Measurements from ENCODE around the gene TRMT112.
A peak's percentile ranks its signal among the peaks of the same experiment; 100 is the strongest.

Gene TRMT112

DNA sequence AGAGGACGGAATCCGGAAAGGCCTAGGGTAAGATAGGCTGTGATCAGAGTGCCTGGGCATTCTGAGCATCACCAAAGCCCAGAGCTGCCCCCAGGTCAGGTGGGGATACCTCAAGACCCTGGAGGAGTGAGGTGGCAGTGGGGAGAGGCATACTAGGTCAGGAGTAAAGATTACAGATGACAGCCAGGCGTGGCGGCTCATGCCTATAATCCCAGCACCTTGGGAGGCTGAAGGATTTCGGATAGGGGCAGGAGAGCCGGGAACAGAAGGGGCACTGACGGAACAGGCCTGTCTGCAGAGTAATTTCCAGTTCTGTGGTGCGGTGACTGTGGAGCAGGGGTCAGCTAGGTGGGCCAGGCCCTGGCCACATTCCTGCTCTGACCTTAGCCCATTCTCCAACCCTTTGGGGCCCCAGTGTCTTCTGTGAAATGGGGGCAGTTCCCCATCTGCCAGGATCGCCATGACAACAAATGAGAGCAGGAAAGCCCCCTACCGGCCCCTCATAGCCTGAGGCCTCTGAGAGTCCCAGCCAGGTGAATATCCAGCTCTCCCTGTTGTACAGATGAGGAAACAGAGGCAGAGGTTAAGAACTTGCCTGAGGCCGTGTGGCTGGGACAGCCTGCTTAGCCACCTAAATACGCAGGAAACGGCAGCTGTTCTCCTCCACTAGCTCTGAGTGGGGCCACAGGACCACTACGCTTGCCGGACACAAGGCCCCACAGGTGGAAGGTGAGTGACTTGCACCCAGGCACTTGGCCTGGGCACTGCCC lies 42.1 kb downstream of the TRMT112 start:
- no peak for DNase-seq (ENCODE audit: low read depth)

DNA sequence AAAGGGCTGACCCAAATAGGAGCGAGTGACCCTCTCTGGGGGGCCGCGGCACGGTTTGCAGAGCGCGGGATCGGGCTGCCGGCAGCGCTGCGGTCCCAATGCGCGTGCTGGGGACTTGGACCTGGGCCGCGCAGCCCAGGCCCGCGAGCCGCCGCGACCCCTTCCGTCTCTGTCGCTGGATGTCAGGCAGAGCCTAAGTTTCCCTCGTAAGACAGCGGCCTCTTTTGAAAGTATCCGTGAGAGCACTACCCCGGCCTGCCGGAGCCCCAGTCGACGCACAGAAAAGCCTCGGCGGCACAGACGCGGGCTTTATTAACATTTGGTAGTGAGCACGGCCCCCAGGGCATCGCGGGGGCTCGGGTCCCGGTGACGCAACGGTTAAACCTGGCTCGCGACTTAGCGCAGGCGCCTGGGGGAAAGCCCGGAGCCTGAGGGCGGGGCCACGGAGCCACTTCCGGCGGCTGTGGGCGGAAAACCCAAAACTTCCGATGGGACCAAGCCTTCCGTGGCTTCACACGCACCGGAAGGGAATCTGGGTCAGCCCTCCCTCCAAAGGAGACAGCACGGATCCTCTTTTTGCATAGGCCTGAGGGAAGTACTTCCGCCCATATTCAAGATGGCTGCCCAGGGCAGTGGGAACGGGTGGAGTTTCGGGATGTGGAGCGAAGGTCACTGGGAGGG lies 47.7 kb downstream of the TRMT112 start:
- DNase-seq (ENCODE audit: low read depth) = peak; percentile 99

- DNase-seq (ENCODE audit: low read depth) = no peak
Observed at GRCh38 chr11:64268893-64269539, 48.3 kb downstream of the TRMT112 start.

GRCh38 chr11:64268025-64268892 lies 49.1 kb downstream of the TRMT112 start:
- DNase-seq (ENCODE audit: low read depth) = no peak

DNA sequence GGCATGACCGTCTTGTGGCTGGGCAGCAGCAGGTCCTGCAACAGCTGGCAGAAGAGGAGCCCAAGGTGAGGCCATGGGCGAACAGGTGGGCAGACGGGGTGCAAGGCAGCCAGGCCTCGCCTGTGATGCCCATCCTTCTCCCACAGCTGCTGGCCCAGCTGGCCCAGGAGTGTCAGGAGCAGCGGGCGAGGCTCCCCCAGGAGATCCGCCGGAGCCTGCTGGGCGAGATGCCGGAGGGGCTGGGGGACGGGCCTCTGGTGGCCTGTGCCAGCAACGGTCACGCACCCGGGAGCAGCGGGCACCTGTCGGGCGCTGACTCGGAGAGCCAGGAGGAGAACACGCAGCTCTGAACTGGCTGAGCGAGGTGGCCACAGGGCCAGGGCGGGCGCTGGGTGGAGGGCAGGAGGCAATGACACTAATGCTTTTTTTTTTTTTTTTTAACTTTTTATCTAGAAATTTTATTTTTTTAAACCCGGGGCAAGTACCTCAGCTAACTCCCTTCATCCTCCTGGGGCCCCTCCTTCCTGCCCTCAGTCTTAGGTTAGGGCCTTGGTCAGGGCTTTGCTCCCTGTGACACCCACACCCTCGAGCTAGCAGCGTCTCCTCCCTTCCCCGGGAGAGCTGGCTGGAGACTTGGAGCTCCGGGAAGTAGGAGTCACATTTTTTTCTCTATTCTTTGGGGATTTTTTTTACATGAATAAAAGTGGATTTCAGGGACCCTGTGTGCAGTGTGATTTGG lies 50.0 kb downstream of the TRMT112 start:
- no peak for DNase-seq (ENCODE audit: low read depth)

Data from HS-5 (cell line).